HG02759 (cell line): ENCODE results near the gene TRPM6.

Experiments
- ATAC-seq: cut with Tn5 transposase; IDR thresholded peaks from one replicate; pipeline ENCODE4 v1.9.1; 2021; ENCODE audit warnings: mild to moderate bottlenecking, moderate library complexity; ENCODE audit not compliant: unreplicated experiment

The TRPM6 gene

DNA sequence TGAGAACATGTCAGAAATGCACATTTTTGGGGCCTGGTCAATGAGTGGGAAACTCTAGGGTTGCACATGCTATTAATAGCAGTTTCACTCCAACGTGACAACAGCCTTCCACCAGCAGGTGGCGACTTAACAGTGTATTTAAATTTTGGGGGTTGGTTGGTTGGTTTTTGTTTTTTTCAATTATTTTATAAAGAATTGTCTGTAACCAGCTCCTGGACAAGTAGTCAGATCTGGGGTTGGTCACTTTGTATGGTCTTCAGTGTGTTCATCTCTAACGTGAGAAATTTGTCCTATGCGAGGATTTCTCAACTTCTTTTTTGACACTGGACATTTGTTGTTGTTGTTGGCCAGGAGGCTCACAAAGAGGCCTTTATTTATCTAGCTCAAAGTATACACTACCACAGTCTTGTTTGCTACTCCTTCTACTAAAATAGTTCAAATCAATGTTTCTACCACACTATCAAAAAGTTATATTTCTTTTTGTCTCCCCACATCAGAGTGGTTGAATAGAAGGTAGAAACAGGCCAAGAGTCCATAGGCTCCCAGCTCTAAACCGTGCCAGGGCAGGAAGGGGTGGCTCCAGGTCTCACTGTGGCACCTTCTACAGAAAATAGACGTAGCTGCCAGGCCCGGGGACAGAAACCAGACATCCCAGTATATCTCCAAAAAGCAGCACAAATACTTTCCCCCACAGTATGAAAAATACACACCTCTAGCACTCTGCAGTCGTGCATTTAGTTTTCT is 110.4 kb downstream of the TRPM6 start:
- peak; percentile 50 for ATAC-seq

- no peak for ATAC-seq
Measured at GRCh38 chr9:74775396-74775795, 112.3 kb downstream of the TRPM6 start.

GRCh38 chr9:74773886-74774479 is 113.7 kb downstream of the TRPM6 start:
- ATAC-seq, result peak; percentile 41

DNA sequence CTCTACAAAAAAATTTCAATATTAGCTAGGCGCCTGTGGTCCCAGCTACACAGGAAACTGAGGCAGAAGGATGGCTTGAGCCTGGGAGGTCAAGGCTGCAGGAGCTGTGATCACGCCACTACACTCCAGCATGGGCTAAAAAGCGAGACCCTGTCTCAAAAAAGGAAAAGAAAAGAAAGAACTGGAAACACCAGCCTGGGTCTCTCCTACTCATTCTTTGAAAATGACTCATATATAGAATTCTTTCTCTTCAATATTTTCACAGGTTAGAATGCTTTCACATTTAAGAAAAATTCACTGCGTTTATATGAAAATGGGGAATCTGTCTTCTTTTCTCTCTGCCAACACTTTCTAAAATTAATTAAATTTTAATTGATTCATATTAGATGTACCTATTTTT is 115.6 kb downstream of the TRPM6 start:
- peak; percentile 45 for ATAC-seq

GRCh38 chr9:74771672-74772071 is 116.0 kb downstream of the TRPM6 start:
- no peak for ATAC-seq

- no peak for ATAC-seq
Measured at GRCh38 chr9:74771262-74771585, 116.5 kb downstream of the TRPM6 start.

DNA sequence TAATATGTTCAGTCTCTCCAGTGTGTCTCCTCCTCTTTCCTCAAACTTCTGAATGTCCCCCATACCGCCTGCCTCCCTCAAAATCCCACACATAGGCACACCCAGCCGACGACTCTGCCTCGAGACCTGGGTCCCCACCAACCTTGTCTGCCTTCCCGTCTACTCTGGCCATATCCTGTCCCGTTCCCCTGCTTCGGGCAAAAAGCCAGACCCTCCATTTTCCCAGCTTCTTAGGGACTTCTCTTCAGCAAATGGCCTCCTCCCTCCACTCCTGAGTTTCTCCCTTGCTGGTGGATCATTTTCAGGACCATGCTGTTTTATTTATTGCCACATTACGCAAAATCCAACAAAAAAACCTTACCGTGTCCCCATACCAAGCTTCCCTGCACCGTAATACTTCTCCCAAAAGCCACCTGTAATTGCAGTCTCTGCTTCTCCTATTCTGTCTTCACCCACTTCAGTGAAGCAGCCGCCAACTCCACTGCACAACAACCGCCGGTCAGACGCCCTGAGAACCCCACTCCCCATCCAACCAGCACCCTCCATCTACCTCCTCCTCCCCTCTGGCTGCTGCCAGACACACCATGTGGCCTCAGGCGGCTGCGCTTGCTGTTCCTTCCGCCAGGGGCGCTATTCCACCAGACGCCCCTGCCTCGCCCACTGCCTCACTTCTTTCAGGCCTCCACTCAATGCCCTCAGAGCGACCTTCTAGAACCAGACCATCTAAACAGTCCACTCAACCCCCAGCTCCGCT is 117.0 kb downstream of the TRPM6 start:
- ATAC-seq, result peak; percentile 81

GRCh38 chr9:74765481-74765971 is 122.2 kb downstream of the TRPM6 start:
- no peak for ATAC-seq

DNA sequence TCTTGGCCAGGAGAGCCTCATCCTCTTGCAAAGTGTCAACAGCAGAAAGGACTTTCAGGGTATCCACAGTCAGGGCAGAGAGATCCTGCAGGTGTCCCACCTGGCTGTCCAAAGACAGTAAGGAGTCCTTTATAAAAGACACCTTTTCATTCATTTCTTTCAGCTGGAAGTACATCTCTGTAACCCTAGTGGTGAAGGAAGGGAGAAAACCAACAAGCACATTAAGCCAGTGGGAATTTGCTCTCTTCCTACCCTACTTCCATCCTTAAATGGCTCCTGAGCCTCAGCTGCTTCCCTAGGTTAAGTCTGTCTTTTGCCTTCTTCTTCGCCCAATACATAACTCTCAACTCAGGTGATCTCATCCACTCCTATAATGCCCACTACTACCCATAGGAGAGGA is 124.8 kb downstream of the TRPM6 start:
- ATAC-seq, result no peak

DNA sequence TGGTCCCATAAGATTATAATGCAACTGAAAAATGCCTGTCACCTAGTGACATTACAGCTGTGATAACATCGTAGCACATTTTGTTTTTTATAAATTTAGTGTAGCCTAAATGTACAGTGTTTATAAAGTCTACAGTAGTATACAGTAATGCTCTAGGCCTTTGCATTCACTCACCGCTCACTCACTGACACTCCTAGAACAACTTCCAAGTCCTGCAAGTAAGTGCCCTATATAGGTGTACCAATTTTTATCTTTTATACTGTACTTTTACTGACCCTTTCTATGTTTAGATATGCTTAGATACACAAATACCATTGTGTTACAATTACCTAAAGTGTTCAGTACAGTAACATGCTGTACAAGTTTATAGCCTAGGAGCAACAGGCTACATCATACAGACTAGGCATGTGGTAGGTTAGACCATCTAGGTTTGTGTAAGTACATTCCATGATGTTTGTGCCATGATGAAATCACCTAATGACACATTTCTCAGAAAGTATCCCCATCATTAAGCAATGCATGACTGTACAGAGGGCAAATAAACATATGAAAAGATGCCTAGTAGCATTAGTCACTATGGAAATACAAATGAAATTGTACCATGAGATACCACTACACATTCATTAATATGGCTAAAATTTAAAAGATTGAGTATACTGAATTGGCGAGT is 127.6 kb downstream of the TRPM6 start:
- no peak for ATAC-seq

DNA sequence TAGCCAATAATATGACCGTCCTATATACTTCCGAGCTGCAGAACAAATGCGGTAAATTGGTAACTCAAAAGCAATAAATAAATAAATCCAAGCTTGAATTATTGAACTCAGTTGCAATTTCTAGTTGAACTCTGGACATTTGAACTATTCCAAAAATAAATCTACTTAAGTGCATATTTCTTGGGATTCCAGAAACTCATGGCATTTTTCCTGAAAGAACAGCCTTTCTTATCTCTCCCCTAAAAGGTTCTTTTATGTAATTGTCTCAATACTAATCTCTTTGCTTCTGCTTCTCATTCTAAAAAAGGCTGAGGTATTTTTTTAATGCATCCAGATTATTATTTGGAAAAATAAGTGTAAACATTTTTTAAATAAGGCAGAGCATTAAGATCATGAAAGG is 131.7 kb downstream of the TRPM6 start:
- no peak for ATAC-seq

GRCh38 chr9:74755355-74755754 is 132.4 kb downstream of the TRPM6 start:
- ATAC-seq, result no peak

- no peak for ATAC-seq
Measured at GRCh38 chr9:74753650-74754049, 134.1 kb downstream of the TRPM6 start.

DNA sequence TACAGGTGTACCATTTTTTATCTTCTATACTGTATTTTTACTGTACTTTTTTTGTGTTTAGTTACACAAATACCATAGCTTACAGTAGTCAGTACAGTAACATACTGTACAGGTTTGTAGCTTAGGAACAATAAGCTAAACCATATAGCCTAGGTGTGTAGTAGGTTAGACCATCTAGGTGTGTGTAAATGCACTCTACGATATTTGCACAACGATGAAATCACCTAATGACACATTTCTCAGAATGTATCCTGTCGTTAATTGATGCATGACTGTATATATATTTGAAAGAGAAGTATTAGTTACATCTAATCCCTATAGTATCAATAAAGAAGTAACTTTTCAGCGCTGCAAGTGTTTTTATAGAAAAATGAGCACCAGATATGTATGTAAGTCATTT is 138.8 kb downstream of the TRPM6 start:
- ATAC-seq, result no peak

DNA sequence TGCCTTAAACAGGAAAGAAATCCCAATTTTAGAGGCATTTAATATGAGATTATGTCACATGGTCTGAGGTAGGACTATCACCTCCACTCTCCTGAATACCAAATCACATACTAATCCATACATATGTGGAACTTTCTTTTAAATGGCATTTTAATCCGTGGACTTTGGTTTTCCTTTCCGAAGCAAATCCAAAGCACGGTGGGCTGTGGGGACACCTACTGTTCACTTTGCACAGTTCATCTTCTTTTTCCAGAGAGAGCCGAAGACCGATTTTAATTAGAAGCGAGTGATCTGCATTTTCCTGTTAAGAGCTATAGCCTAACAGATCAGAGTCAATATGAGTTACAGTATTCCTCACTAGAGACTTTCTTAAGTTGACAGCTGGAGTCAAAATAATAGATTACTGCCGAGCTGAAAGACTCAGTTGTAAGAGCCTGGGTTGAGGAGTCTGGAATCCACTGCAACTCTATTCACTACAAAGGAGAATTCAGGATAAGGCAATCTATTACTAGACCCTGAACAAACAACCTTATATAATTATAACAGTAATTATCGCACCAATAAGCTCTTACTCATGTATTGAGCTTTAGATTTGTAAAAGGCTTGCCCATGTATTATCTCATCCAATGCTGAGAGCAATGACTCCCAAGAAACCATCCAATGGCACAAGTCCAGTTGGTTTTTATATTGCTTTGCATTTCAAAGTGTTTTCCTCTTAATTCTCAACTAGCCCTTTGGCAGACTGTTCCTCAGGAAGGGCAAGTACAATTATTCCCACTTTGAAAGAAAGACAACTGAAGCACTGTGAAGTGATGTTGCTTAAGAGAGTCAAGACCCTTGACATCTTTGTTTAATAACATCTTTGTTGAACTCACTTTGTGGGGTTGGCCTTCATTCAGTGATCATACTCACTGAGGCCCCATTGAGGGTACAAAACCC is 144.7 kb downstream of the TRPM6 start:
- ATAC-seq, result no peak

- ATAC-seq, result no peak
Measured at GRCh38 chr9:74742191-74742790, 145.4 kb downstream of the TRPM6 start.

DNA sequence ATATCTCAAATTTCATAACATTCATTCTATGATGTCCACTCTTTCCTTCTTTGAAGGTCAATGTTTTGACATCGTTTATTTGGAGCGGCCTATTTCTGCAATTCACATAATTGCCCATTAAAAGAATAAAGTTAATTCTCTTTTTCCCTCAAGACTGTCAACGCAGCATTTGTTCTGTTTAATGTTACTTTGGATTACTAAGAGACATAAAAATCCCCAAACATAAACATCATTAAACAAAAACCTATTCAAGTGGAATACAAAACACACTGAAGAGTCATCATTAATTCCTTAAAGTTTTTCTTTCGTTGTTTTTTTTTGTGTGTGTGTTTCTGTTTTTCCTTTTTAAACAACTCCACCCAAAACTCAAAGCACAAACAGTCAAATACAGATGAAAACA is 151.1 kb downstream of the TRPM6 start:
- no peak for ATAC-seq

DNA sequence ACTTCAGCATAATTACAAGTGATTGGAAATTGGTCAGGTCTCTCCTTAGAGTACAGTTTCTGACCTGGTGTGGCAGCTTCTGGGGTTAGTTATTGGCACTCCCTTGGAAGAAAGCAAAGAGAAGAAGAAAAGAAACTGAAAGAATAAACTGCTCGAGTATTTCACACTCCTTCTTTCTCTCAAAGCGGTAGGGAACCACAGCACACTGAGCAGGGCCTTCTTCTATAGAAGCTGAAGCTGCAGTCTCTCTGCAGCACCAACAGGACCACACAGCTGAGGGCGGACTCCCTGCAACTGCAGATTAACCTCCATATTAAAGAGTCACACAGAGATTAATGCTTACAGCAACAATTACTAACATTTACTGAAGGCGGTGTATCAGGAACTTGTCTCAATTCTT is 152.0 kb downstream of the TRPM6 start:
- no peak for ATAC-seq

- no peak for ATAC-seq
Measured at GRCh38 chr9:74729136-74729695, 158.5 kb downstream of the TRPM6 start.

DNA sequence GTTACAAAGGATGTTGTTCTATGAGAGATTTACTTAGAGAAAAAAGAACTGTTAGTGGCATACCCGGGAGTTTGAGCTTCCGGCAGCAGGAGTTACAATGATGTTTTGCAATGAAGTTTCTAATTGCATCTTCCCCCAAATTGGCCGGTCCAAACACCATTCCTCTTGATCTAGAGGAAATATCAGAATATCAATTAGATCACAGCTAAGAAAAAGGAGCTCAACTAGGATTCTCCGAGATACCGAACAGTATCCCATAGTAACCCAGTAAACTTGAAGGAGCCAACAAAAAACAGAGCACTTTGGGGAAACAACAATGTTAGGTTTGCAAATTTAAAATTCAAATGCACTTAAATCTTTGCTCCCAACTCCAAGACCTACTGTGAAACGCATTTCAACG is 159.5 kb downstream of the TRPM6 start:
- ATAC-seq, result no peak
